AG10803 (cell line): ENCODE measurements around the gene AQP6.
A peak's percentile ranks its signal among the peaks of the same experiment; 100 is the strongest.

ENCODE experiments used
- DNase-seq: peaks from one replicate; pipeline ENCODE4 v3.0.0; 2010; ENCODE audit warnings: low read depth
- H3K4me3 ChIP-seq: 2 replicates; pipeline ENCODE4 v1.5.1; 2011; ENCODE audit warnings: mild to moderate bottlenecking, low read length, control low read depth
- CTCF ChIP-seq: conservative IDR thresholded peaks from 2 replicates; pipeline ENCODE4 v1.5.1; 2011; ENCODE audit warnings: mild to moderate bottlenecking, low read length, control low read depth, inconsistent platforms

Gene AQP6

GRCh38 chr12:50006280-50006679 is 33.5 kb downstream of the AQP6 start:
- no peak for DNase-seq
- H3K4me3 ChIP-seq = no peak overlapping the region
- TF ChIP-seq CTCF = no peak

DNA sequence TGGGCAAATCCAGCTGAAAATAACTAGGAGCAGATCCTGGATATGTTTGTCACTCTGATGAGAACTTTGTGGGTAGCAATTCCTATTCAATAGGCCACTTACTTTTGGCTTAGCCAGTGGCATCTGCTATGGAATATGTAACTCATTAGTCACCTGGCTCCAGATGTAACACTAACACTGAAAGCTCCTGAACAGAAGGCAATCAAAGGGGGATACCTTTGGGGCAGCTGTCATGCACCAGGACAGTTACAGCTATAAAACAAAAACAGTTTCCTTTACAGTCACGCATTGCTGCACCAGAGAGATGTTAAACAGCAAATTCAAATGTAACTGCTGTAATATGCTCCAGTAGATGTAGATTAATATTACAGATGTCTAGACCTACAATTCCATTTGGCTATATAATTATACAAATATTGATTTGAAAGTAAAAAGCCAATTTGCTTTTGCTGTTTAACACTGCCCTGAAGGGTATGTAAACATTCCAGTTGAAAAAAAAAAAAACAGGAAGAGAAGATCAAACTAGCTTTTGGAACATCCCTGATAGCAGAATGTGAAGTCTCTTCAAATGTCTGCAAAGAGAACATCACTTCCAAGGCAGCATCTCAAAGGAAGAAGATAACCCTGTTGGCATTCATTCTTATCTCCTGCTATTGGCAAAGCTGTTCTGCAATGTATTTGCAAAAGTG is 34.2 kb downstream of the AQP6 start:
- DNase-seq = peak; percentile 62
- no peak for TF ChIP-seq CTCF
- no peak overlapping the region for H3K4me3 ChIP-seq

- no peak for TF ChIP-seq CTCF
- no peak for DNase-seq
- no peak overlapping the region for H3K4me3 ChIP-seq
Observed at GRCh38 chr12:50013361-50014147, 40.8 kb downstream of the AQP6 start.

DNA sequence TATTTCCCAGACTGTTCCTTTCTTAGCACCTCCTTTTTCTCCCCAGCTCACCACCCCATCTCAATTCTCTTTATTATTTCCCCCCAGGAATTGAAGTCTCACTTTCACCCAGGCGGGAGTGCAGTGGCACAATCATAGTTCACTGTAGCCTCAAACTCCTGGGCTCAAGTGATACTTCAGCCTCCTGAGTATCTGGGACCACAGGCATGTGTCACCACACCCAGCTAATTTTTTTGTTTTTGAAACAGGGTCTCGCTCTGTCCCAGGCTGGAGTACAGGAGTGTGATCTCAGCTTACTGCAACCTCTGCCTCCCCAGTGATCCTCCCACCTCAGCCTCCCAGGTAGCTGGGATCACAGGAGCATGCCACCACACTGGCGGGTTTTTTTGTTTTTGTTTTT is 41.6 kb downstream of the AQP6 start:
- no peak overlapping the region for H3K4me3 ChIP-seq
- TF ChIP-seq CTCF = no peak
- no peak for DNase-seq

DNA sequence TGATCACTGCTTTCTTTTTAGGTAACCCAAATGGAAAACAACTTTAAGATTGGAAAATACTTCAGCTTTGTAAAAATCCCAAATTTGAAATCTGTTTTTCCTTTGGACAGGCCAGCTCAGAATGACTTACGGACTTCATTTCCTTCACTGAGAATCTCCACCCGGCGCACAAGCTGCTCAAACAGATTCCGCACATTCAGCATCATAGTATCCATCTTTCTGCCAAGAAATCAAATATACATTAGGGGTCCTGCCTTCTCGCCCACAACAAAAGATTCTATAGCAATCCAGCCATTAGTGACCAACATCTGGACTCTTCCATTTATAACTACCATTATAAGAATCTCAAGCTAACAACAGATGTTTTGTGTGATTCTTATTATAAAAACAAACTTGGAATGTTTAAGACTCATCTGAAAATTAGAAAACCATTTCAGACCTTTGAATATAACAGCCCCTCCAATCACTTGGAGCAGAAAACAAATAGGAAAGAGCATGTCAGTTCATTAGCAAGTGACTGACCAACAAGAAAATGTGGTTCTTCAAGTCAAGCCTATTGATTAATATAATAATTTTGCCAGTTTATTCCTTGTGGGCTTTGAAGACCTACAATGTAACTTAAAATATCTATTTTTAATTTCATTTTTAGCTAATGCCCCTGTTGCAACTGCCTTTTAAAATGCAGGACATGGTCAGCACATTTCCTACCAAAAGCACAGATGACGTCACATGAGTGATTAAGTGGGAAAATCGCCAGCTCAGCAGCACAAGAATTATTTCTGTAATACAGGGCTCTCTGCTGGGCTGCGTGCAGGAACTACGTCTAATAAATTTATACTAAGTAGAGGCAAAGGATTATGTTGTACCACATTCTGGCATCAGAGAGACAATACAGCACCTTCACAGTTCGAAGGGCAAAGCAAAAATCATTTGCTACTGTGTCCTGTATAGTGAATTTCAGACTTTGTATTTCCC is 44.0 kb downstream of the AQP6 start:
- H3K4me3 ChIP-seq = peak overlapping the region; percentile 31
- no peak for TF ChIP-seq CTCF
- DNase-seq = peak; percentile 89

DNA sequence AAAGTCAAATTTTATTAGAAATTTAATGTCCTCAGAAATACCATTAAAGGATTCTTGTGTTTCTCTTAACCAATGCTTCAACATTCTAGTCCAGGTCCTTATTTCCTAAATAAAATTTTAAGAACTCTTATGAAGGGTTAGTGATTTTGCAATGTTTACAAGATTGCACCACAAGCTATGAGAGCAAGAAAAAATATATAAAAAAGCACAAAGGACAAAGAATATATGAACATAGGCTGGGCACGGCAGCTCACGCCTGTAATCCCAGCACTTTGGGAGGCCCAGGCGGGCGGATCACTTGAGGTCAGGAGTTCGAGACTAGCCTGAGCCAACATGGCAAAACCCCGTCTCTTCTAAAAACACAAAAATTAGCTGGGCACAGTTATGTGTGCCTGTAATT is 44.9 kb downstream of the AQP6 start:
- peak; percentile 68 for DNase-seq
- H3K4me3 ChIP-seq = no peak overlapping the region
- TF ChIP-seq CTCF = no peak
